Measurements from ENCODE around the gene ELF1.

GRCh38 chr13:40999416-40999815 is 19.7 kb downstream of the ELF1 start:
- no peak for TF ChIP-seq POLR2A (IDR thresholded peaks at IDR 0.05)
- no peak for TF ChIP-seq CTCF (IDR thresholded peaks at IDR 0.05)
- no peak for TF ChIP-seq POLR2AphosphoS5 (IDR thresholded peaks at IDR 0.05)
